T-cell (primary cell): Measurements from ENCODE around the gene STX4. TPM values are rescaled to one million over a fixed set of nuclear protein-coding genes. Genes with fewer than 3 reads are reported as not detected.

Source experiments
- ATAC-seq, 4 experiments: fragments of 200-7000 bp in 3 of 4; fragments of 150-1000 bp in 1 of 4; cut with Tn5 transposase; replicated peaks in 1 of 4; 1 replicate in 3 of 4; 2 replicates in 1 of 4; pipeline ENCODE4 v1.10.0; 2021; ENCODE audit warnings: moderate library complexity in 3 of 4, mild to moderate bottlenecking in 2 of 4, moderate number of reproducible peaks in 1 of 4
- CTCF ChIA-PET, 2 donors: fragments of 300-600 bp; sonication (Branson Sonifier 250); formaldehyde crosslinking; loops; one replicate each; lab custom pipeline; 2022; ENCODE audit warnings: antibody characterized with exemption in 2 of 2; lab: Charles Lee
- POLR2A ChIA-PET, 2 donors: fragments of 300-600 bp; sonication (Branson Sonifier 250); formaldehyde crosslinking; loops; one replicate each; lab custom pipeline; 2022; ENCODE audit warnings: antibody characterized with exemption in 2 of 2; lab: Charles Lee
- DNase-seq, 35 experiments: peaks; one replicate each; pipeline versions ENCODE4 v3.0.0 to v3.0.0-alpha.2; 2013 to 2023
- H3K27ac ChIP-seq: one replicate; pipeline ENCODE4 v1.5.1; 2013; ENCODE audit warnings: low read length
- H3K27me3 ChIP-seq, 2 experiments: replicated peaks in 1 of 2; 1 replicate in 1 of 2; 2 replicates in 1 of 2; pipeline versions ENCODE4 v1.6.1 to v1.7.0; 2013; ENCODE audit warnings: low read length in 1 of 2, mixed read lengths in 1 of 2; ENCODE audit not compliant: control insufficient read depth in 2 of 2, insufficient read depth in 2 of 2; ENCODE audit errors: extremely low read depth in 1 of 2
- H3K36me3 ChIP-seq, 2 donors: 1 replicate in 1 of 2; 2 replicates in 1 of 2; pipeline versions ENCODE4 v1.6.1 to v1.7.0; 2013; ENCODE audit warnings: low read length in 1 of 2; ENCODE audit not compliant: control insufficient read depth in 2 of 2, insufficient read depth in 1 of 2; ENCODE audit errors: extremely low read depth in 1 of 2
- H3K4me1 ChIP-seq, 2 experiments: 1 replicate in 1 of 2; 2 replicates in 1 of 2; pipeline versions ENCODE4 v1.6.1 to v1.7.0; 2013; ENCODE audit warnings: low read length in 2 of 2, mixed read lengths in 1 of 2; ENCODE audit not compliant: insufficient read depth in 2 of 2, control insufficient read depth in 1 of 2; ENCODE audit errors: extremely low read depth in 1 of 2
- H3K4me3 ChIP-seq, 2 donors: 1 replicate in 1 of 2; 2 replicates in 1 of 2; pipeline versions ENCODE4 v1.5.1 to v1.7.0; 2013; ENCODE audit warnings: mild to moderate bottlenecking in 2 of 2, low read length in 1 of 2, moderate library complexity in 1 of 2; ENCODE audit not compliant: control insufficient read depth in 1 of 2; ENCODE audit errors: extremely low read depth in 1 of 2
- H3K9me3 ChIP-seq: 2 replicates; pipeline ENCODE4 v1.7.0; 2013
- H3K27ac Mint-ChIP-seq, 2 donors: one replicate each; pipeline ENCODE4 v1.8.0; 2020 to 2021; ENCODE audit warnings: mild to moderate bottlenecking in 2 of 2, mixed read lengths in 2 of 2
- H3K27me3 Mint-ChIP-seq, 2 donors: one replicate each; pipeline ENCODE4 v1.8.0; 2021 to 2022; ENCODE audit warnings: mixed read lengths in 2 of 2
- H3K36me3 Mint-ChIP-seq: one replicate; pipeline ENCODE4 v1.8.0; 2021; ENCODE audit warnings: mixed read lengths
- H3K4me1 Mint-ChIP-seq, 3 donors: one replicate each; pipeline ENCODE4 v1.8.0; 2020 to 2022; ENCODE audit warnings: mixed read lengths in 3 of 3, mild to moderate bottlenecking in 1 of 3
- H3K4me3 Mint-ChIP-seq, 3 donors: one replicate each; pipeline ENCODE4 v1.8.0; 2020 to 2022; ENCODE audit warnings: mild to moderate bottlenecking in 3 of 3, mixed read lengths in 3 of 3, moderate library complexity in 3 of 3
- H3K9me3 Mint-ChIP-seq, 3 donors: one replicate each; pipeline ENCODE4 v1.8.0; 2020 to 2022; ENCODE audit warnings: mixed read lengths in 3 of 3
- WGBS: methylation state at CpG from one replicate; pipeline ENCODE4 v1.1.5; 2013; ENCODE audit warnings: missing lambda C conversion rate; ENCODE audit not compliant: insufficient coverage; 5-methylcytosine and 5-hydroxymethylcytosine counted together
- total RNA-seq, 35 experiments: library from RNA in 6 of 35; stranded (reverse) in 6 of 35; fragments of 120-200 nt in 1 of 35; gene quantifications; one replicate each; pipeline versions ENCODE4 v1.2.1 to v1.2.4 and lab custom pipeline; 2013 to 2026

The STX4 gene
- total RNA-seq, 5 donors from 2014 or later (not counting 1 experiment from before 2014, with no cell fraction given), result 73.9 to 110 (median 94.6) TPM

- no peak for ATAC-seq
- ChIA-PET POLR2A (no interaction called here), CTCF (no interaction called here)
- DNase-seq, result no peak
- Mint-ChIP-seq H3K4me1 (peaks cover 39 to 50% (median 40%) of the 10 kb centered on the region in 3 donors), H3K4me3 (no peak overlapping the region), H3K36me3 (peaks cover 30% of the 10 kb centered on the region), H3K27ac (no peak overlapping the region), H3K9me3 (no peaks in the 10 kb centered on the region), H3K27me3 (no peaks in the 10 kb centered on the region)
- no peak overlapping the region for H3K27ac ChIP-seq
- H3K9me3 ChIP-seq, result no peaks in the 10 kb centered on the region
- H3K4me1 ChIP-seq, result peaks cover 4 to 49% of the 10 kb centered on the region in 2 experiments
- H3K36me3 ChIP-seq, result peaks cover 30 to 66% of the 10 kb centered on the region in 2 donors
- no peaks in the 10 kb centered on the region for H3K27me3 ChIP-seq
- H3K4me3 ChIP-seq, result no peak overlapping the region
- 96% methylated on average over 12 of the region's 15 CpGs for WGBS
Measured at GRCh38 chr16:31078597-31079341, 45.4 kb downstream of the STX4 start.

- H3K27me3 Mint-ChIP-seq, result no peaks in the 10 kb centered on the region
- DNase-seq, result no peak
- Histone ChIP-seq H3K4me3 (no peak overlapping the region), H3K27ac (no peak overlapping the region), H3K4me1 (peaks cover 4 to 49% of the 10 kb centered on the region in 2 experiments), H3K27me3 (no peaks in the 10 kb centered on the region), H3K9me3 (no peaks in the 10 kb centered on the region), H3K36me3 (peaks cover 33 to 72% of the 10 kb centered on the region in 2 donors)
- peaks cover 30% of the 10 kb centered on the region for H3K36me3 Mint-ChIP-seq
- H3K4me3 Mint-ChIP-seq, result no peak overlapping the region
- H3K4me1 Mint-ChIP-seq, result peaks cover 38 to 50% (median 39%) of the 10 kb centered on the region in 3 donors
- 86% methylated on average over 13 of the region's 13 CpGs for WGBS
- POLR2A ChIA-PET, result no interaction called here
- CTCF ChIA-PET, result no interaction called here
- no peak overlapping the region for H3K27ac Mint-ChIP-seq
- no peaks in the 10 kb centered on the region for H3K9me3 Mint-ChIP-seq
- ATAC-seq, result no peak
Measured at GRCh38 chr16:31079342-31079944, 46.1 kb downstream of the STX4 start.

GRCh38 chr16:31080035-31080629 is 46.8 kb downstream of the STX4 start:
- no peak overlapping the region for H3K4me3 Mint-ChIP-seq
- H3K4me1 Mint-ChIP-seq, result peaks cover 31 to 43% (median 32%) of the 10 kb centered on the region in 3 donors
- ChIA-PET POLR2A (no interaction called here), CTCF (no interaction called here)
- H3K27ac Mint-ChIP-seq, result no peak overlapping the region
- H3K27me3 Mint-ChIP-seq, result no peaks in the 10 kb centered on the region
- peaks cover 0 to 44% of the 10 kb centered on the region in 2 experiments for H3K4me1 ChIP-seq
- DNase-seq, result no peak
- WGBS, result 97% methylated on average over 40 of the region's 40 CpGs
- H3K36me3 Mint-ChIP-seq, result peaks cover 30% of the 10 kb centered on the region
- peaks cover 37 to 77% of the 10 kb centered on the region in 2 donors for H3K36me3 ChIP-seq
- H3K4me3 ChIP-seq, result no peak overlapping the region
- no peaks in the 10 kb centered on the region for H3K9me3 Mint-ChIP-seq
- no peaks in the 10 kb centered on the region for H3K27me3 ChIP-seq
- H3K27ac ChIP-seq, result no peak overlapping the region
- H3K9me3 ChIP-seq, result no peaks in the 10 kb centered on the region
- ATAC-seq, result no peak

GRCh38 chr16:31080756-31081419 is 47.5 kb downstream of the STX4 start:
- Histone ChIP-seq H3K36me3 (peaks cover 37 to 81% of the 10 kb centered on the region in 2 donors), H3K4me1 (peaks cover 0 to 39% of the 10 kb centered on the region in 2 experiments), H3K4me3 (no peak overlapping the region), H3K9me3 (no peaks in the 10 kb centered on the region), H3K27ac (no peak overlapping the region), H3K27me3 (no peaks in the 10 kb centered on the region)
- no peak for ATAC-seq
- peaks cover 26 to 35% (median 33%) of the 10 kb centered on the region in 3 donors for H3K4me1 Mint-ChIP-seq
- H3K27ac Mint-ChIP-seq, result no peak overlapping the region
- 96% methylated on average over 11 of the region's 13 CpGs for WGBS
- ChIA-PET POLR2A (no interaction called here), CTCF (no interaction called here)
- H3K4me3 Mint-ChIP-seq, result no peak overlapping the region
- peaks cover 30% of the 10 kb centered on the region for H3K36me3 Mint-ChIP-seq
- DNase-seq, result no peak
- H3K27me3 Mint-ChIP-seq, result no peaks in the 10 kb centered on the region
- no peaks in the 10 kb centered on the region for H3K9me3 Mint-ChIP-seq

- CTCF ChIA-PET, result no interaction called here
- ATAC-seq, result no peak
- no peak overlapping the region for H3K4me3 Mint-ChIP-seq
- H3K36me3 Mint-ChIP-seq, result peaks cover 32% of the 10 kb centered on the region
- H3K9me3 Mint-ChIP-seq, result no peaks in the 10 kb centered on the region
- WGBS, result 93% methylated on average over 19 of the region's 26 CpGs
- POLR2A ChIA-PET, result no interaction called here
- Histone ChIP-seq H3K27me3 (no peaks in the 10 kb centered on the region), H3K4me3 (no peak overlapping the region), H3K4me1 (peaks cover 0 to 39% of the 10 kb centered on the region in 2 experiments), H3K27ac (no peak overlapping the region), H3K9me3 (no peaks in the 10 kb centered on the region), H3K36me3 (peaks cover 30 to 75% of the 10 kb centered on the region in 2 donors)
- peaks cover 20 to 33% (median 30%) of the 10 kb centered on the region in 3 donors for H3K4me1 Mint-ChIP-seq
- DNase-seq, result no peak
- H3K27me3 Mint-ChIP-seq, result no peaks in the 10 kb centered on the region
- H3K27ac Mint-ChIP-seq, result peak overlapping the region; percentile 21 to 31
Measured at GRCh38 chr16:31081428-31082351, 48.3 kb downstream of the STX4 start.
